GM21423 (cell line): ENCODE measurements around the gene CYB5R3.
"Not testable (repeated sequence)": the region's sequence is repeated elsewhere in the genome, so short reads cannot be mapped to it uniquely, and the experiment has no call there.

ENCODE experiments used
- ATAC-seq: cut with Tn5 transposase; IDR thresholded peaks from one replicate; pipeline ENCODE4 v1.9.1; 2021; ENCODE audit warnings: mild to moderate bottlenecking, moderate library complexity; ENCODE audit not compliant: unreplicated experiment

Gene CYB5R3

GRCh38 chr22:42626431-42626830 lies 22.8 kb downstream of the CYB5R3 start:
- ATAC-seq, result no peak

- ATAC-seq, result no peak
These were observed 23.8 kb downstream of the CYB5R3 start for GRCh38 chr22:42625416-42625815.

GRCh38 chr22:42624551-42625106 lies 24.6 kb downstream of the CYB5R3 start:
- no peak for ATAC-seq

- no peak for ATAC-seq
These were observed 25.3 kb downstream of the CYB5R3 start for GRCh38 chr22:42623756-42624441.

GRCh38 chr22:42623301-42623751 lies 25.9 kb downstream of the CYB5R3 start:
- ATAC-seq, result no peak

GRCh38 chr22:42622061-42622710 lies 27.0 kb downstream of the CYB5R3 start:
- ATAC-seq, result no peak

GRCh38 chr22:42621505-42622002 lies 27.6 kb downstream of the CYB5R3 start:
- ATAC-seq, result no peak

- ATAC-seq, result no peak
These were observed 29.1 kb downstream of the CYB5R3 start for GRCh38 chr22:42620084-42620483.

GRCh38 chr22:42619261-42620063 lies 29.7 kb downstream of the CYB5R3 start:
- no peak for ATAC-seq

- ATAC-seq, result no peak
These were observed 31.8 kb downstream of the CYB5R3 start for GRCh38 chr22:42617155-42617983.

- not testable (repeated sequence) for ATAC-seq
These were observed 33.4 kb downstream of the CYB5R3 start for GRCh38 chr22:42615860-42616175.

- peak; percentile 44 for ATAC-seq
These were observed 33.9 kb downstream of the CYB5R3 start for GRCh38 chr22:42615092-42615859.

- ATAC-seq, result peak; percentile 66
These were observed 34.7 kb downstream of the CYB5R3 start, which contains the start of gene POLDIP3 for GRCh38 chr22:42614312-42615091. Gene POLDIP3, minus strand, starts transcription at chr22:42614883. Its CDS starts 26 bp downstream, at chr22:42614857.

GRCh38 chr22:42613872-42614301 lies 35.3 kb downstream of the CYB5R3 start:
- no peak for ATAC-seq

GRCh38 chr22:42612336-42612735 lies 36.9 kb downstream of the CYB5R3 start:
- ATAC-seq, result no peak

GRCh38 chr22:42611051-42611450 lies 38.1 kb downstream of the CYB5R3 start:
- ATAC-seq, result no peak

GRCh38 chr22:42610186-42610585 lies 39.0 kb downstream of the CYB5R3 start:
- ATAC-seq, result no peak

GRCh38 chr22:42608823-42609361 lies 40.3 kb downstream of the CYB5R3 start:
- ATAC-seq, result no peak
